ENCODE data around the gene LCP2. TPM values are rescaled to one million over a fixed set of nuclear protein-coding genes. Genes with fewer than 3 reads are reported as not detected.

LCP2 gene
- polyA plus RNA-seq, 3 donors, result 52.0 to 177 (median 89.5) TPM

GRCh38 chr5:170261528-170262043 lies 36.0 kb downstream of the LCP2 start:
- Histone ChIP-seq H3K4me2 (replicated peaks; ENCODE audit: extremely low read depth, low read length, poor library complexity, severe bottlenecking) (no peak overlapping the region), H3K9me3 (replicated peaks in 1 of 2; ENCODE audit: control insufficient read depth in 1 of 2, insufficient read depth in 1 of 2, low read length in 2 of 2) (no peaks in the 10 kb centered on the region), H3K4me3 (replicated peaks in 1 of 3; ENCODE audit: low read depth in 2 of 3, low read length in 3 of 3) (no peak overlapping the region), H2AFZ (ENCODE audit: insufficient read depth, low read depth, low read length, poor library complexity, severe bottlenecking) (no peak overlapping the region), H3K27me3 (ENCODE audit: control insufficient read depth in 2 of 2, insufficient read depth in 2 of 2, low read length in 2 of 2) (no peaks in the 10 kb centered on the region), H3K36me3 (replicated peaks in 1 of 2; ENCODE audit: control insufficient read depth in 1 of 2, insufficient read depth in 2 of 2, low read length in 2 of 2) (peaks cover 99 to 100% of the 10 kb centered on the region in 2 donors), H3K4me1 (ENCODE audit: control insufficient read depth in 1 of 2, insufficient read depth in 2 of 2, low read length in 2 of 2) (no peaks in the 10 kb centered on the region), H3K27ac (ENCODE audit: low read depth in 1 of 2, low read length in 2 of 2) (no peak overlapping the region), H3K79me2 (ENCODE audit: insufficient read depth, low read length) (peaks cover 27% of the 10 kb centered on the region), H3K9ac (ENCODE audit: insufficient read depth, low read length, poor library complexity, severe bottlenecking) (no peak overlapping the region), H4K20me1 (ENCODE audit: insufficient read depth, low read length) (peaks cover 99% of the 10 kb centered on the region)
- Mint-ChIP-seq H3K27ac (peak overlapping the region in 2 of 7 donors; percentile 48 to 77), H3K4me3 (no peak overlapping the region), H3K4me1 (no peaks in the 10 kb centered on the region), H3K9me3 (no peaks in the 10 kb centered on the region), H3K27me3 (ENCODE audit: low read depth in 3 of 3) (no peaks in the 10 kb centered on the region), H3K36me3 (peaks cover 96 to 99% of the 10 kb centered on the region in 2 donors)
- intact Hi-C loops (cut with micrococcal nuclease), result no loop called here
- no peak for TF ChIP-seq CTCF (IDR thresholded peaks at IDR 0.05)
- 100% methylated on average over 1 of the region's 3 CpGs for WGBS (ENCODE audit: insufficient coverage)
- no peak for DNase-seq

GRCh38 chr5:170257370-170257769 lies 40.2 kb downstream of the LCP2 start:
- no peak overlapping the region for H3K4me2 ChIP-seq (replicated peaks; ENCODE audit: extremely low read depth, low read length, poor library complexity, severe bottlenecking)
- no peaks in the 10 kb centered on the region for H3K4me1 Mint-ChIP-seq
- peaks cover 5% of the 10 kb centered on the region for H3K79me2 ChIP-seq (ENCODE audit: insufficient read depth, low read length)
- peak overlapping the region in 1 of 2 donors; percentile 26 for H3K27ac ChIP-seq (ENCODE audit: low read depth in 1 of 2, low read length in 2 of 2)
- no peaks in the 10 kb centered on the region for H3K27me3 ChIP-seq (ENCODE audit: control insufficient read depth in 2 of 2, insufficient read depth in 2 of 2, low read length in 2 of 2)
- peaks cover 100% of the 10 kb centered on the region for H4K20me1 ChIP-seq (ENCODE audit: insufficient read depth, low read length)
- peaks cover 97 to 99% of the 10 kb centered on the region in 2 donors for H3K36me3 Mint-ChIP-seq
- H3K9me3 ChIP-seq (replicated peaks in 1 of 2; ENCODE audit: control insufficient read depth in 1 of 2, insufficient read depth in 1 of 2, low read length in 2 of 2), result no peaks in the 10 kb centered on the region
- H3K4me3 Mint-ChIP-seq, result no peak overlapping the region
- no peak for TF ChIP-seq CTCF (IDR thresholded peaks at IDR 0.05)
- intact Hi-C loops (cut with micrococcal nuclease), result no loop called here
- 100% methylated on average over 2 of the region's 4 CpGs for WGBS (ENCODE audit: insufficient coverage)
- H2AFZ ChIP-seq (ENCODE audit: insufficient read depth, low read depth, low read length, poor library complexity, severe bottlenecking), result no peak overlapping the region
- peak overlapping the region in 4 of 7 donors; percentile 26 to 71 (median 48) for H3K27ac Mint-ChIP-seq
- H3K9ac ChIP-seq (ENCODE audit: insufficient read depth, low read length, poor library complexity, severe bottlenecking), result no peak overlapping the region
- no peak for DNase-seq
- peaks cover 100% of the 10 kb centered on the region in 2 donors for H3K36me3 ChIP-seq (replicated peaks in 1 of 2; ENCODE audit: control insufficient read depth in 1 of 2, insufficient read depth in 2 of 2, low read length in 2 of 2)
- peaks cover 0 to 1% (median 0%) of the 10 kb centered on the region in 3 donors for H3K27me3 Mint-ChIP-seq (ENCODE audit: low read depth in 3 of 3)
- H3K4me1 ChIP-seq (ENCODE audit: control insufficient read depth in 1 of 2, insufficient read depth in 2 of 2, low read length in 2 of 2), result no peaks in the 10 kb centered on the region
- H3K9me3 Mint-ChIP-seq, result no peaks in the 10 kb centered on the region
- no peak overlapping the region for H3K4me3 ChIP-seq (replicated peaks in 1 of 3; ENCODE audit: low read depth in 2 of 3, low read length in 3 of 3)
